ENCODE data around the gene FLRT1. TPM values are rescaled to one million over a fixed set of nuclear protein-coding genes. Genes with fewer than 3 reads are reported as not detected.

The FLRT1 gene
- total and polyA plus RNA-seq, 2 of the 13 experiments (the other 11 are each of a cell fraction or from before 2014, with no cell fraction given), result 0.02 to 0.08 TPM

- TF ChIP-seq ZNF609 (CRISPR knock-in tag; IDR thresholded peaks at IDR 0.05; ENCODE audit: borderline replicate concordance) (no peak), SYNCRIP (IDR thresholded peaks at IDR 0.05; ENCODE audit: insufficient read depth, low read depth, low read length) (no peak), ZNF30 (CRISPR knock-in tag; IDR thresholded peaks at IDR 0.05) (no peak), DRAP1 (CRISPR knock-in tag; IDR thresholded peaks at IDR 0.05) (no peak), ZNF205 (CRISPR knock-in tag; IDR thresholded peaks at IDR 0.05) (no peak), ZNF597 (CRISPR knock-in tag; IDR thresholded peaks at IDR 0.05) (no peak), SIN3B (IDR thresholded peaks at IDR 0.05; ENCODE audit: low read length) (no peak), ZBTB49 (CRISPR knock-in tag; IDR thresholded peaks at IDR 0.05; ENCODE audit: borderline replicate concordance) (no peak), SMYD3 (CRISPR knock-in tag; IDR thresholded peaks at IDR 0.05) (no peak; the same call in 1 of the 2 replicates), FOXO4 (CRISPR knock-in tag; conservative IDR thresholded peaks at IDR 0.05) (0 out of 2 replicates have a peak, but pooled peaks have one; percentile 83), JDP2 (CRISPR knock-in tag; IDR thresholded peaks at IDR 0.05; ENCODE audit: borderline replicate concordance) (no peak), ATF7 (IDR thresholded peaks at IDR 0.05) (no peak), ATF7 (CRISPR knock-in tag; IDR thresholded peaks at IDR 0.05) (no peak), ZNF883 (CRISPR knock-in tag; IDR thresholded peaks at IDR 0.05; ENCODE audit: not compliant biosample characterization) (peak; percentile 78)
- TF ChIP-seq, protein P1, sequence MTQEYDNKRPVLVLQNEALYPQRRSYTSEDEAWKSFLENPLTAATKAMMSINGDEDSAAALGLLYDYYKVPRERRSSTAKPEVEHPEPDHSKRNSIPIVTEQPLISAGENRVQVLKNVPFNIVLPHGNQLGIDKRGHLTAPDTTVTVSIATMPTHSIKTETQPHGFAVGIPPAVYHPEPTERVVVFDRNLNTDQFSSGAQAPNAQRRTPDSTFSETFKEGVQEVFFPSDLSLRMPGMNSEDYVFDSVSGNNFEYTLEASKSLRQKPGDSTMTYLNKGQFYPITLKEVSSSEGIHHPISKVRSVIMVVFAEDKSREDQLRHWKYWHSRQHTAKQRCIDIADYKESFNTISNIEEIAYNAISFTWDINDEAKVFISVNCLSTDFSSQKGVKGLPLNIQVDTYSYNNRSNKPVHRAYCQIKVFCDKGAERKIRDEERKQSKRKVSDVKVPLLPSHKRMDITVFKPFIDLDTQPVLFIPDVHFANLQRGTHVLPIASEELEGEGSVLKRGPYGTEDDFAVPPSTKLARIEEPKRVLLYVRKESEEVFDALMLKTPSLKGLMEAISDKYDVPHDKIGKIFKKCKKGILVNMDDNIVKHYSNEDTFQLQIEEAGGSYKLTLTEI (CRISPR knock-in tag; conservative IDR thresholded peaks at IDR 0.05), result no peak
- TF ChIP-seq, protein P2, sequence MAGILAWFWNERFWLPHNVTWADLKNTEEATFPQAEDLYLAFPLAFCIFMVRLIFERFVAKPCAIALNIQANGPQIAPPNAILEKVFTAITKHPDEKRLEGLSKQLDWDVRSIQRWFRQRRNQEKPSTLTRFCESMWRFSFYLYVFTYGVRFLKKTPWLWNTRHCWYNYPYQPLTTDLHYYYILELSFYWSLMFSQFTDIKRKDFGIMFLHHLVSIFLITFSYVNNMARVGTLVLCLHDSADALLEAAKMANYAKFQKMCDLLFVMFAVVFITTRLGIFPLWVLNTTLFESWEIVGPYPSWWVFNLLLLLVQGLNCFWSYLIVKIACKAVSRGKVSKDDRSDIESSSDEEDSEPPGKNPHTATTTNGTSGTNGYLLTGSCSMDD (CRISPR knock-in tag; IDR thresholded peaks at IDR 0.05), result no peak
Measured at GRCh38 chr11:63986932-63987513, 48.7 kb upstream of the FLRT1 start (continued).
